ENCODE measurements around the gene CDC42BPB. TPM values are rescaled to one million over a fixed set of nuclear protein-coding genes. Genes with fewer than 3 reads are reported as not detected.
A peak's percentile ranks its signal among the peaks of the same experiment; 100 is the strongest.

The CDC42BPB gene
- total and polyA plus RNA-seq, 2 of the 13 experiments (the other 11 are each of a cell fraction or from before 2014, with no cell fraction given), result 19.7 to 32.3 TPM

DNA sequence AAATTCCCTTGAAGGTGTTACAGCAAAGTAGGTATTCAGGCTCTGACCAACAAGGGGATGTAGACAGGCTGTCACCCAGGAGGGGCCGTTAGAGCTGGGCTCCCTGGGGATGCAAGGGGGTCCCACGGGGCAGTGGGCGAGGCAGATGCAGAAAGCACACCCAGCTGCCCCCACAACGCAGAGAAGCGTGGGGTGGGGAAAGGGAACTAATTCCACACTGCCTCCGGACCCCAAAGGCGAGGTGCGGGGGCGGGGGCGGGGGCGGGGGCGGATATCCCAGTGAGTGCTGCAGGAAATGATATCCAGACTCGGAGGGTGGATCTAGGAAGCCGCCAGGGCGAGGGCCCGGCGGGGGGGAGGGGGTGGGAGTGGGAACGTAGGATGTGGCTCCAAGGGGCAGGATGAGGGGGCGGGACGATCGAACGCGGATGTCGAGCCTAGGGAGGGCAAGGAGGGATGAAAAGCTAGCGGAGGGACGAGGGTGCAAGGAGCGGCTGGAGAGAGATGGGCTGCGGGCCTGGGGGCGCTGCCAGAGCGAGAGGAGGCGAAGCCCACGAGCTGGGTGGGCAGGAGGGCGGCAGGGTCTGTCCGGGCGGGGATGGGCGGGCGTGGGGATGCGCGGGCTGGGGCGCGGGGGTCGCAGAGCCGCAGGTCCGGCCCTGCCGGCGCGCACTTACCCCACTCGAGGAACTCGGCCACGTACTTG, 874 bp downstream of the CDC42BPB start:
- Histone ChIP-seq H3K27me3 (ENCODE audit: control insufficient read depth in 1 of 2, insufficient read depth in 2 of 2, low read length in 2 of 2) (no peaks in the 10 kb centered on the region), H3K9ac (ENCODE audit: insufficient read depth, low read depth, low read length) (peak overlapping the region; percentile 73)
- in situ Hi-C loops (cut with HindIII; ENCODE audit: extremely low pct_ligation_motif_present, low pct_unique_long_range_greater_than_20kb), result no loop called here
- TF ChIP-seq, protein P1, sequence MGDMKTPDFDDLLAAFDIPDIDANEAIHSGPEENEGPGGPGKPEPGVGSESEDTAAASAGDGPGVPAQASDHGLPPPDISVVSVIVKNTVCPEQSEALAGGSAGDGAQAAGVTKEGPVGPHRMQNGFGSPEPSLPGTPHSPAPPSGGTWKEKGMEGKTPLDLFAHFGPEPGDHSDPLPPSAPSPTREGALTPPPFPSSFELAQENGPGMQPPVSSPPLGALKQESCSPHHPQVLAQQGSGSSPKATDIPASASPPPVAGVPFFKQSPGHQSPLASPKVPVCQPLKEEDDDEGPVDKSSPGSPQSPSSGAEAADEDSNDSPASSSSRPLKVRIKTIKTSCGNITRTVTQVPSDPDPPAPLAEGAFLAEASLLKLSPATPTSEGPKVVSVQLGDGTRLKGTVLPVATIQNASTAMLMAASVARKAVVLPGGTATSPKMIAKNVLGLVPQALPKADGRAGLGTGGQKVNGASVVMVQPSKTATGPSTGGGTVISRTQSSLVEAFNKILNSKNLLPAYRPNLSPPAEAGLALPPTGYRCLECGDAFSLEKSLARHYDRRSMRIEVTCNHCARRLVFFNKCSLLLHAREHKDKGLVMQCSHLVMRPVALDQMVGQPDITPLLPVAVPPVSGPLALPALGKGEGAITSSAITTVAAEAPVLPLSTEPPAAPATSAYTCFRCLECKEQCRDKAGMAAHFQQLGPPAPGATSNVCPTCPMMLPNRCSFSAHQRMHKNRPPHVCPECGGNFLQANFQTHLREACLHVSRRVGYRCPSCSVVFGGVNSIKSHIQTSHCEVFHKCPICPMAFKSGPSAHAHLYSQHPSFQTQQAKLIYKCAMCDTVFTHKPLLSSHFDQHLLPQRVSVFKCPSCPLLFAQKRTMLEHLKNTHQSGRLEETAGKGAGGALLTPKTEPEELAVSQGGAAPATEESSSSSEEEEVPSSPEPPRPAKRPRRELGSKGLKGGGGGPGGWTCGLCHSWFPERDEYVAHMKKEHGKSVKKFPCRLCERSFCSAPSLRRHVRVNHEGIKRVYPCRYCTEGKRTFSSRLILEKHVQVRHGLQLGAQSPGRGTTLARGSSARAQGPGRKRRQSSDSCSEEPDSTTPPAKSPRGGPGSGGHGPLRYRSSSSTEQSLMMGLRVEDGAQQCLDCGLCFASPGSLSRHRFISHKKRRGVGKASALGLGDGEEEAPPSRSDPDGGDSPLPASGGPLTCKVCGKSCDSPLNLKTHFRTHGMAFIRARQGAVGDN (CRISPR knock-in tag; IDR thresholded peaks at IDR 0.05), result peak; percentile 37; the same call in 1 of the 2 replicates
- 0 out of 2 replicates have a peak, but pooled peaks have one; percentile 40 for TF ChIP-seq ZNF776 (CRISPR knock-in tag; IDR thresholded peaks at IDR 0.05)
- no peak for TF ChIP-seq NONO (IDR thresholded peaks at IDR 0.05)
- TF ChIP-seq NONO (CRISPR knock-in tag; conservative IDR thresholded peaks at IDR 0.05), result 0 out of 2 replicates have a peak, but pooled peaks have one; percentile 23
- TF ChIP-seq GATAD1 (CRISPR knock-in tag; IDR thresholded peaks at IDR 0.05), result peak; percentile 25; the same call in 1 of the 2 replicates
- TF ChIP-seq, protein P2, sequence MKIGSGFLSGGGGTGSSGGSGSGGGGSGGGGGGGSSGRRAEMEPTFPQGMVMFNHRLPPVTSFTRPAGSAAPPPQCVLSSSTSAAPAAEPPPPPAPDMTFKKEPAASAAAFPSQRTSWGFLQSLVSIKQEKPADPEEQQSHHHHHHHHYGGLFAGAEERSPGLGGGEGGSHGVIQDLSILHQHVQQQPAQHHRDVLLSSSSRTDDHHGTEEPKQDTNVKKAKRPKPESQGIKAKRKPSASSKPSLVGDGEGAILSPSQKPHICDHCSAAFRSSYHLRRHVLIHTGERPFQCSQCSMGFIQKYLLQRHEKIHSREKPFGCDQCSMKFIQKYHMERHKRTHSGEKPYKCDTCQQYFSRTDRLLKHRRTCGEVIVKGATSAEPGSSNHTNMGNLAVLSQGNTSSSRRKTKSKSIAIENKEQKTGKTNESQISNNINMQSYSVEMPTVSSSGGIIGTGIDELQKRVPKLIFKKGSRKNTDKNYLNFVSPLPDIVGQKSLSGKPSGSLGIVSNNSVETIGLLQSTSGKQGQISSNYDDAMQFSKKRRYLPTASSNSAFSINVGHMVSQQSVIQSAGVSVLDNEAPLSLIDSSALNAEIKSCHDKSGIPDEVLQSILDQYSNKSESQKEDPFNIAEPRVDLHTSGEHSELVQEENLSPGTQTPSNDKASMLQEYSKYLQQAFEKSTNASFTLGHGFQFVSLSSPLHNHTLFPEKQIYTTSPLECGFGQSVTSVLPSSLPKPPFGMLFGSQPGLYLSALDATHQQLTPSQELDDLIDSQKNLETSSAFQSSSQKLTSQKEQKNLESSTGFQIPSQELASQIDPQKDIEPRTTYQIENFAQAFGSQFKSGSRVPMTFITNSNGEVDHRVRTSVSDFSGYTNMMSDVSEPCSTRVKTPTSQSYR (CRISPR knock-in tag; IDR thresholded peaks at IDR 0.05; ENCODE audit: borderline replicate concordance), result no peak
- TF ChIP-seq, protein P3, sequence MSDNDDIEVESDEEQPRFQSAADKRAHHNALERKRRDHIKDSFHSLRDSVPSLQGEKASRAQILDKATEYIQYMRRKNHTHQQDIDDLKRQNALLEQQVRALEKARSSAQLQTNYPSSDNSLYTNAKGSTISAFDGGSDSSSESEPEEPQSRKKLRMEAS (IDR thresholded peaks at IDR 0.05), result peak; percentile 9; the same call in 1 of the 2 replicates
- TF ChIP-seq PHF8 (CRISPR knock-in tag; IDR thresholded peaks at IDR 0.05), result 0 out of 2 replicates have a peak, but pooled peaks have one; percentile 8
- no peak for TF ChIP-seq ZNF772 (CRISPR knock-in tag; IDR thresholded peaks at IDR 0.05)
- no peak for TF ChIP-seq FLYWCH1 (CRISPR knock-in tag; IDR thresholded peaks at IDR 0.05)
- TF ChIP-seq SP2 (CRISPR knock-in tag; IDR thresholded peaks at IDR 0.05), result peak; percentile 33; the same call in 1 of the 2 replicates
- 0 out of 2 replicates have a peak, but pooled peaks have one; percentile 25 for TF ChIP-seq KDM5B (CRISPR knock-in tag; IDR thresholded peaks at IDR 0.05; ENCODE audit: borderline replicate concordance)
- TF ChIP-seq, protein P4, sequence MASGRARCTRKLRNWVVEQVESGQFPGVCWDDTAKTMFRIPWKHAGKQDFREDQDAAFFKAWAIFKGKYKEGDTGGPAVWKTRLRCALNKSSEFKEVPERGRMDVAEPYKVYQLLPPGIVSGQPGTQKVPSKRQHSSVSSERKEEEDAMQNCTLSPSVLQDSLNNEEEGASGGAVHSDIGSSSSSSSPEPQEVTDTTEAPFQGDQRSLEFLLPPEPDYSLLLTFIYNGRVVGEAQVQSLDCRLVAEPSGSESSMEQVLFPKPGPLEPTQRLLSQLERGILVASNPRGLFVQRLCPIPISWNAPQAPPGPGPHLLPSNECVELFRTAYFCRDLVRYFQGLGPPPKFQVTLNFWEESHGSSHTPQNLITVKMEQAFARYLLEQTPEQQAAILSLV (CRISPR knock-in tag; IDR thresholded peaks at IDR 0.05; ENCODE audit: borderline replicate concordance), result 0 out of 2 replicates have a peak, but pooled peaks have one; percentile 24
- peak; percentile 25; the same call in 1 of the 2 replicates for TF ChIP-seq SAP130 (CRISPR knock-in tag; IDR thresholded peaks at IDR 0.05; ENCODE audit: low read depth)
- 0 out of 2 replicates have a peak, but pooled peaks have one; percentile 21 for TF ChIP-seq KDM2A (CRISPR knock-in tag; IDR thresholded peaks at IDR 0.05; ENCODE audit: borderline replicate concordance, low read depth)

More for the DNA sequence above, 874 bp downstream of the CDC42BPB start:
- no peak for DNase-seq (ENCODE audit: low spot score)
- POLR2A ChIA-PET, result interaction anchor here (0.6 to 1.3 kb wide), 2 partner anchors 44 to 69 kb away, joined by 4 read pairs; no protein-coding TSS in a partner anchor
- 4% methylated on average over 29 of the region's 50 CpGs for WGBS (ENCODE audit: low lambda C conversion rate)
- H3K9me3 ChIP-seq (ENCODE audit: low read length), result no peaks in the 10 kb centered on the region
- CTCF ChIA-PET (ENCODE audit: low intra/inter-chr PET ratio, low total read pairs), result no interaction called here
- H3K36me3 ChIP-seq (replicated peaks in 1 of 2; ENCODE audit: control insufficient read depth in 1 of 2, insufficient read depth in 2 of 2, low read length in 2 of 2), result no peaks in the 10 kb centered on the region; a peak in 2 of 5 replicates
- H3K4me2 ChIP-seq (ENCODE audit: low read depth, low read length), result peak overlapping the region; percentile 76
- H4K20me1 ChIP-seq (ENCODE audit: insufficient read depth, low read length), result peaks cover 5% of the 10 kb centered on the region; the same call in 1 of the 2 replicates
- ATAC-seq, result peak; percentile 6; the same call in 2 of the 3 replicates
- H3K79me2 ChIP-seq (ENCODE audit: insufficient read depth, low read length), result peaks cover 32% of the 10 kb centered on the region
- no peak for FAIRE-seq
- no peak overlapping the region for H2AFZ ChIP-seq (ENCODE audit: low read length)
- no TSS peak for BruUV-seq (replicated peaks)
- peak overlapping the region; percentile 63 for H3K27ac ChIP-seq (ENCODE audit: extremely low read length, insufficient read depth, low read length)
- intact Hi-C loops (cut with micrococcal nuclease; ENCODE audit: unreplicated experiment), result no loop called here
- H3K4me3 ChIP-seq (replicated peaks in 1 of 3; ENCODE audit: insufficient read depth in 1 of 3, low read depth in 2 of 3, low read length in 3 of 3), result peak overlapping the region; percentile 67 to 98 (median 91)
- peaks cover 37% of the 10 kb centered on the region for H3K4me1 ChIP-seq (ENCODE audit: insufficient read depth, low read length)
